WTC11 (cell line): ENCODE measurements around the gene CCNH. TPM values are rescaled to one million over a fixed set of nuclear protein-coding genes. Genes with fewer than 3 reads are reported as not detected.
A peak's percentile ranks its signal among the peaks of the same experiment; 100 is the strongest.

ENCODE experiments used
- ATAC-seq: fragments of 200-7000 bp; cut with Tn5 transposase; 2 replicates; pipeline ENCODE4 v1.10.0; 2021; ENCODE audit warnings: mild to moderate bottlenecking, moderate library complexity
- CTCF ChIA-PET: fragments of 300-600 bp; sonication (Branson Sonifier 250); formaldehyde crosslinking; loops from one replicate; lab custom pipeline; 2021; ENCODE audit warnings: antibody characterized with exemption; lab: Charles Lee
- POLR2A ChIA-PET: fragments of 350-600 bp; sonication (Branson Sonifier 250); formaldehyde crosslinking; loops from one replicate; lab custom pipeline; 2021; ENCODE audit warnings: antibody characterized with exemption; lab: Charles Lee
- DNase-seq: peaks from one replicate; pipeline ENCODE4 v3.0.0; 2021; ENCODE audit warnings: low spot score
- H3K27ac Mint-ChIP-seq: 2 replicates; pipeline ENCODE4 v1.8.0; 2021; ENCODE audit warnings: mixed read lengths
- H3K27me3 Mint-ChIP-seq: 2 replicates; pipeline ENCODE4 v1.8.0; 2021; ENCODE audit warnings: low read depth, mild to moderate bottlenecking, moderate library complexity, mixed read lengths
- H3K36me3 Mint-ChIP-seq: 2 replicates; pipeline ENCODE4 v1.8.0; 2021; ENCODE audit warnings: mixed read lengths
- H3K4me1 Mint-ChIP-seq: 2 replicates; pipeline ENCODE4 v1.8.0; 2022; ENCODE audit warnings: mixed read lengths
- H3K4me3 Mint-ChIP-seq: 2 replicates; pipeline ENCODE4 v1.8.0; 2021; ENCODE audit warnings: mild to moderate bottlenecking, moderate library complexity, mixed read lengths
- H3K9me3 Mint-ChIP-seq: 2 replicates; pipeline ENCODE4 v1.8.0; 2021; ENCODE audit warnings: mixed read lengths
- ATF1 ChIP-seq: sonication (generic); formaldehyde crosslinking; IDR thresholded peaks from 2 replicates; pipeline ENCODE4 v1.8.1; 2023; ENCODE audit warnings: mild to moderate bottlenecking, moderate library complexity, missing genetic modification reagents
- CREM ChIP-seq: sonication (generic); formaldehyde crosslinking; IDR thresholded peaks from 2 replicates; pipeline ENCODE4 v1.8.1; 2022; ENCODE audit warnings: mild to moderate bottlenecking, missing genetic modification reagents, moderate library complexity
- E2F5 ChIP-seq: sonication (generic); formaldehyde crosslinking; IDR thresholded peaks from 2 replicates; pipeline ENCODE4 v1.8.1; 2022; ENCODE audit warnings: mild to moderate bottlenecking, moderate library complexity, missing genetic modification reagents
- IRF1 ChIP-seq: sonication (generic); formaldehyde crosslinking; IDR thresholded peaks from 2 replicates; pipeline ENCODE4 v1.8.0; 2023; ENCODE audit warnings: missing genetic modification reagents
- NFATC4 ChIP-seq: fragments of 250-450 bp; sonication (Bioruptor Pico); IDR thresholded peaks from 2 replicates; pipeline ENCODE4 v1.9.0; 2021; ENCODE audit warnings: mild to moderate bottlenecking
- SMAD3 ChIP-seq: sonication (generic); formaldehyde crosslinking; IDR thresholded peaks from 2 replicates; pipeline ENCODE4 v1.8.0; 2022; ENCODE audit warnings: missing genetic modification reagents, mild to moderate bottlenecking, borderline replicate concordance
- TCF7 ChIP-seq: sonication (generic); formaldehyde crosslinking; IDR thresholded peaks from 2 replicates; pipeline ENCODE4 v1.8.0; 2022; ENCODE audit warnings: mild to moderate bottlenecking, low read depth, missing genetic modification reagents, moderate library complexity
- TP53 ChIP-seq: sonication (generic); formaldehyde crosslinking; IDR thresholded peaks from 2 replicates; pipeline ENCODE4 v1.8.1; 2023; ENCODE audit warnings: mild to moderate bottlenecking, missing genetic modification reagents
- ZNF425 ChIP-seq: fragments of 250-450 bp; sonication (Bioruptor Pico); conservative IDR thresholded peaks from 2 replicates; pipeline ENCODE4 v1.9.0; 2021; ENCODE audit warnings: mild to moderate bottlenecking
- total RNA-seq: library from RNA; stranded (reverse); gene quantifications from 3 replicates; pipeline ENCODE4 v1.2.3, GENCODE V29; 2021
- TF ChIP-seq, protein P1 (sequence below): sonication (generic); formaldehyde crosslinking; IDR thresholded peaks from 2 replicates; pipeline ENCODE4 v1.8.1; 2023; ENCODE audit warnings: mild to moderate bottlenecking, moderate library complexity, missing genetic modification reagents
- TF ChIP-seq, protein P2 (sequence below): fragments of 250-450 bp; sonication (Bioruptor Pico); IDR thresholded peaks from 2 replicates; pipeline ENCODE4 v1.9.0; 2021; ENCODE audit warnings: mild to moderate bottlenecking, borderline replicate concordance

Gene CCNH
- total RNA-seq, 1 experiment from 2014 or later, result 35.3 TPM

DNA sequence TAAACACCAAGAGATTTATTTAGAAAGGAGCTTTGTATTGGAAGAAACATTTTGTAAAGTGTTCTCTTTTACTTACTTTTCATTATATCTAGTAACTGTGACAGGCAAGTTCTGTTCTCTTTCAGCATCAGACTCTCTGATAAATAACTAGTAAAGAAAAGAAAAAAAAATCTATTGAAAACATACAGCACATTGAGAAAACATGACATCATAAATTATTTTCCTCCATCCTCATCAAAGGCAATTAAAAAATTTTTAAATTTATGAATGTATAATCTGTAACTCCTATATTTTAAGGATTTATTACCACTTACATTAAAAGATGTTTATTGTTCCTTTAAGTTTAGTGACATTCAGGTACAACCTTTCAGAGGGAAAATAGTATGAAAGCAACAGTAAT lies 11.1 kb downstream of the CCNH start (continued):
- TF ChIP-seq E2F5, result no peak
- TF ChIP-seq ZNF425, result no peak
- no peak for TF ChIP-seq ATF1 (CRISPR knock-in tag)
- no peak for TF ChIP-seq TP53 (CRISPR knock-in tag)
- TF ChIP-seq IRF1, result no peak

DNA sequence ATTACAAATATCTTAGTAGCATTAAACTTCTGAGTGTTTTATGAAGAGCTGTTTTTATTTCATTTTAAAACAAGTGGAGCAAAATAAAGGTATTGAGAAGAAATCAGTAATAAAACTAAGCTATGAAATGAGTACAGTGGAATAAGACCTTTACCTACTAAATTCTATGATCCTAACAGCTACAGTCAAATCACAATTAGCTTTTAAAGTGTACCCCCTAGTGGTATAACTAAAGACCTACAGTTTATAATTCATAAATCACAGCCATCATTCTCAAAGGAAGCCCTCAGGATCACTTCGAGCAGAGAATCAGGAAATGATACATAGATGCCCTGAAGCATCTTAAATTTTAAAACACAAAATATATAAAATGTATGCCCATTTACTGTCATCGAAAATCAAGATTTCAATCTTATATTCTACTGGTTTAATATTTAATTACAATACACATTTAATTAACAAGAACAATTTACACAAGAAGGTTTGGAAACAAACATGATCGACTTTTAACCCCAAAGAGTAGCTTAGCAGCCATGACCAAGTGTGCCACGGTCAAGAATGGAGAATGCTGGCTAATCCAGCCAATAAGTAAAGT lies 12.3 kb downstream of the CCNH start:
- POLR2A ChIA-PET, result no interaction called here
- CTCF ChIA-PET, result interaction anchor here (0.7 to 1.8 kb wide), 7 partner anchors 8 to 520 kb away, joined by 3 to 7 read pairs (median 4); partner anchors contain the start of genes CCNH and RASA1

GRCh38 chr5:87399720-87400119 lies 13.0 kb downstream of the CCNH start:
- Mint-ChIP-seq H3K4me1 (no peaks in the 10 kb centered on the region), H3K27me3 (no peaks in the 10 kb centered on the region)
- no peak for TF ChIP-seq CREM (CRISPR knock-in tag)
- TF ChIP-seq, protein P1, sequence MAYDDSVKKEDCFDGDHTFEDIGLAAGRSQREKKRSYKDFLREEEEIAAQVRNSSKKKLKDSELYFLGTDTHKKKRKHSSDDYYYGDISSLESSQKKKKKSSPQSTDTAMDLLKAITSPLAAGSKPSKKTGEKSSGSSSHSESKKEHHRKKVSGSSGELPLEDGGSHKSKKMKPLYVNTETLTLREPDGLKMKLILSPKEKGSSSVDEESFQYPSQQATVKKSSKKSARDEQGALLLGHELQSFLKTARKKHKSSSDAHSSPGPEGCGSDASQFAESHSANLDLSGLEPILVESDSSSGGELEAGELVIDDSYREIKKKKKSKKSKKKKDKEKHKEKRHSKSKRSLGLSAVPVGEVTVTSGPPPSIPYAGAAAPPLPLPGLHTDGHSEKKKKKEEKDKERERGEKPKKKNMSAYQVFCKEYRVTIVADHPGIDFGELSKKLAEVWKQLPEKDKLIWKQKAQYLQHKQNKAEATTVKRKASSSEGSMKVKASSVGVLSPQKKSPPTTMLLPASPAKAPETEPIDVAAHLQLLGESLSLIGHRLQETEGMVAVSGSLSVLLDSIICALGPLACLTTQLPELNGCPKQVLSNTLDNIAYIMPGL (CRISPR knock-in tag), result no peak
- TF ChIP-seq, all 79 proteins: peak for 0
- Mint-ChIP-seq H3K4me3 (no peak overlapping the region), H3K36me3 (peaks cover 82% of the 10 kb centered on the region), H3K27ac (no peak overlapping the region), H3K9me3 (peaks cover 9% of the 10 kb centered on the region)
- ChIA-PET POLR2A (no interaction called here), CTCF (interaction anchor here (0.7 to 1.8 kb wide), 7 partner anchors 8 to 519 kb away, joined by 3 to 7 read pairs (median 4); partner anchors contain the start of genes CCNH and RASA1)
- ATAC-seq, result no peak
- DNase-seq, result no peak

More for the DNA sequence above, 12.3 kb downstream of the CCNH start:
- TF ChIP-seq, protein P2, sequence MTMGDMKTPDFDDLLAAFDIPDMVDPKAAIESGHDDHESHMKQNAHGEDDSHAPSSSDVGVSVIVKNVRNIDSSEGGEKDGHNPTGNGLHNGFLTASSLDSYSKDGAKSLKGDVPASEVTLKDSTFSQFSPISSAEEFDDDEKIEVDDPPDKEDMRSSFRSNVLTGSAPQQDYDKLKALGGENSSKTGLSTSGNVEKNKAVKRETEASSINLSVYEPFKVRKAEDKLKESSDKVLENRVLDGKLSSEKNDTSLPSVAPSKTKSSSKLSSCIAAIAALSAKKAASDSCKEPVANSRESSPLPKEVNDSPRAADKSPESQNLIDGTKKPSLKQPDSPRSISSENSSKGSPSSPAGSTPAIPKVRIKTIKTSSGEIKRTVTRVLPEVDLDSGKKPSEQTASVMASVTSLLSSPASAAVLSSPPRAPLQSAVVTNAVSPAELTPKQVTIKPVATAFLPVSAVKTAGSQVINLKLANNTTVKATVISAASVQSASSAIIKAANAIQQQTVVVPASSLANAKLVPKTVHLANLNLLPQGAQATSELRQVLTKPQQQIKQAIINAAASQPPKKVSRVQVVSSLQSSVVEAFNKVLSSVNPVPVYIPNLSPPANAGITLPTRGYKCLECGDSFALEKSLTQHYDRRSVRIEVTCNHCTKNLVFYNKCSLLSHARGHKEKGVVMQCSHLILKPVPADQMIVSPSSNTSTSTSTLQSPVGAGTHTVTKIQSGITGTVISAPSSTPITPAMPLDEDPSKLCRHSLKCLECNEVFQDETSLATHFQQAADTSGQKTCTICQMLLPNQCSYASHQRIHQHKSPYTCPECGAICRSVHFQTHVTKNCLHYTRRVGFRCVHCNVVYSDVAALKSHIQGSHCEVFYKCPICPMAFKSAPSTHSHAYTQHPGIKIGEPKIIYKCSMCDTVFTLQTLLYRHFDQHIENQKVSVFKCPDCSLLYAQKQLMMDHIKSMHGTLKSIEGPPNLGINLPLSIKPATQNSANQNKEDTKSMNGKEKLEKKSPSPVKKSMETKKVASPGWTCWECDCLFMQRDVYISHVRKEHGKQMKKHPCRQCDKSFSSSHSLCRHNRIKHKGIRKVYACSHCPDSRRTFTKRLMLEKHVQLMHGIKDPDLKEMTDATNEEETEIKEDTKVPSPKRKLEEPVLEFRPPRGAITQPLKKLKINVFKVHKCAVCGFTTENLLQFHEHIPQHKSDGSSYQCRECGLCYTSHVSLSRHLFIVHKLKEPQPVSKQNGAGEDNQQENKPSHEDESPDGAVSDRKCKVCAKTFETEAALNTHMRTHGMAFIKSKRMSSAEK (CRISPR knock-in tag), result no peak
- TF ChIP-seq NFATC4 (CRISPR knock-in tag) (no peak), TCF7 (CRISPR knock-in tag) (no peak), SMAD3 (CRISPR knock-in tag) (no peak)
- TF ChIP-seq, protein P1 (CRISPR knock-in tag), result no peak
- ATAC-seq, result peak; percentile 60
- Mint-ChIP-seq H3K36me3 (peaks cover 82% of the 10 kb centered on the region), H3K27ac (no peak overlapping the region), H3K4me1 (no peaks in the 10 kb centered on the region), H3K4me3 (no peak overlapping the region), H3K27me3 (no peaks in the 10 kb centered on the region), H3K9me3 (peaks cover 9% of the 10 kb centered on the region)
- DNase-seq, result no peak
